K562 (cell line): Measurements from ENCODE around the gene RNF43.

Experiments
- ZNF212 ChIP-seq: fragments of 450-650 bp; formaldehyde crosslinking; IDR thresholded peaks from 2 replicates; pipeline ENCODE4 v1.4.0; 2020; ENCODE audit warnings: mild to moderate bottlenecking
- ZNF431 ChIP-seq: sonication (generic); formaldehyde crosslinking; IDR thresholded peaks from 2 replicates; pipeline ENCODE4 v1.8.0; 2022; ENCODE audit warnings: mild to moderate bottlenecking, missing genetic modification reagents
- TF ChIP-seq, protein P1 (sequence below), 3 experiments: IDR thresholded peaks in 2 of 3; conservative IDR thresholded peaks in 1 of 3; 2 replicates each; pipeline ENCODE4 v1.5.1; 2011 to 2012; ENCODE audit warnings: low read length in 3 of 3, mild to moderate bottlenecking in 3 of 3, control low read depth in 2 of 3, improper control_type of control experiment in 1 of 3, inconsistent platforms in 1 of 3, low read depth in 1 of 3, mixed read lengths in 1 of 3, moderate library complexity in 1 of 3; ENCODE audit not compliant: insufficient read depth in 2 of 3

DNA sequence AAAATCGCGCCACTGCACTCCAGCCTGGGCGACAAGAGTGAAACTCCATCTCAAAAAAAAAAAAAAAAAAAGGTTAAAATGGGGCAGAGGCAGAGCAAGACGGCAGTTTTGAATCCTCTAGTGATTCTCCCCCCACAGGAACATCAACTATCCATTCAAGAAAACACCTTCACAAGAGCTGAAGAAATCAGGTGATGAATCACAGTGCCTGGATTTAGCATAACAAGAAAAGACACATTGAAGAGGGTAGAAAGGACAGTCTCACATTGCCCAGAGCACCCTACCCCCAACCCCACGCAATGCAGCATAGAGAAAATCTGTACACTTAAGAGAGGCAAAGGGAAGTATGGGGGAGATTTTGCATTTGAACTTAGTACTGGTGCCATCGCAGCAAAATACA, 28.8 kb upstream of the RNF43 start:
- TF ChIP-seq, protein P1, sequence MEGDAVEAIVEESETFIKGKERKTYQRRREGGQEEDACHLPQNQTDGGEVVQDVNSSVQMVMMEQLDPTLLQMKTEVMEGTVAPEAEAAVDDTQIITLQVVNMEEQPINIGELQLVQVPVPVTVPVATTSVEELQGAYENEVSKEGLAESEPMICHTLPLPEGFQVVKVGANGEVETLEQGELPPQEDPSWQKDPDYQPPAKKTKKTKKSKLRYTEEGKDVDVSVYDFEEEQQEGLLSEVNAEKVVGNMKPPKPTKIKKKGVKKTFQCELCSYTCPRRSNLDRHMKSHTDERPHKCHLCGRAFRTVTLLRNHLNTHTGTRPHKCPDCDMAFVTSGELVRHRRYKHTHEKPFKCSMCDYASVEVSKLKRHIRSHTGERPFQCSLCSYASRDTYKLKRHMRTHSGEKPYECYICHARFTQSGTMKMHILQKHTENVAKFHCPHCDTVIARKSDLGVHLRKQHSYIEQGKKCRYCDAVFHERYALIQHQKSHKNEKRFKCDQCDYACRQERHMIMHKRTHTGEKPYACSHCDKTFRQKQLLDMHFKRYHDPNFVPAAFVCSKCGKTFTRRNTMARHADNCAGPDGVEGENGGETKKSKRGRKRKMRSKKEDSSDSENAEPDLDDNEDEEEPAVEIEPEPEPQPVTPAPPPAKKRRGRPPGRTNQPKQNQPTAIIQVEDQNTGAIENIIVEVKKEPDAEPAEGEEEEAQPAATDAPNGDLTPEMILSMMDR (IDR thresholded peaks at IDR 0.05 in 2 of 3, conservative IDR thresholded peaks at IDR 0.05 in 1 of 3; ENCODE audit: insufficient read depth in 2 of 3, low read depth in 1 of 3, low read length in 3 of 3) = no peak
- TF ChIP-seq ZNF431 (no peak), ZNF212 (CRISPR knock-in tag) (no peak)
